Upper lobe of left lung (tissue), 6 donors: ENCODE results near the gene RXYLT1. TPM values are rescaled to one million over a fixed set of nuclear protein-coding genes. Genes with fewer than 3 reads are reported as not detected.
A peak's percentile ranks its signal among the peaks of the same experiment; 100 is the strongest.
"Not testable (repeated sequence)": the region's sequence is repeated elsewhere in the genome, so short reads cannot be mapped to it uniquely, and the experiment has no call there.

Experiments
- ATAC-seq, 2 donors: fragments of 200-7000 bp; cut with Tn5 transposase; one replicate each; pipeline ENCODE4 v1.9.1; 2022; ENCODE audit warnings: mild to moderate bottlenecking in 2 of 2, moderate library complexity in 2 of 2; ENCODE audit not compliant: low FRiP score in 2 of 2
- DNase-seq, 2 donors: peaks; one replicate each; pipeline ENCODE4 v3.0.0-alpha.2; 2019 to 2020
- H3K27ac ChIP-seq, 4 donors: fragments of 200-600 bp; sonication (generic); one replicate each; pipeline ENCODE4 v1.5.1; 2016 to 2019
- H3K27me3 ChIP-seq, 4 donors: fragments of 200-600 bp; sonication (generic); one replicate each; pipeline ENCODE4 v1.5.1; 2017 to 2019
- H3K36me3 ChIP-seq, 4 donors: fragments of 200-600 bp; sonication (generic); one replicate each; pipeline ENCODE4 v1.5.1; 2016 to 2019
- H3K4me1 ChIP-seq, 4 donors: fragments of 200-600 bp; sonication (generic); one replicate each; pipeline ENCODE4 v1.5.1; 2018 to 2019
- H3K4me3 ChIP-seq, 4 donors: fragments of 200-600 bp; sonication (generic); one replicate each; pipeline ENCODE4 v1.5.1; 2017 to 2019; ENCODE audit warnings: mild to moderate bottlenecking in 2 of 4, moderate library complexity in 1 of 4
- H3K9me3 ChIP-seq, 4 donors: fragments of 200-600 bp; sonication (generic); one replicate each; pipeline ENCODE4 v1.5.1; 2018 to 2019
- EP300 ChIP-seq, 4 donors: sonication (generic); formaldehyde crosslinking; IDR thresholded peaks; one replicate each; pipeline ENCODE4 v1.5.1; 2017; ENCODE audit warnings: antibody characterized with exemption in 4 of 4, control low read depth in 2 of 4
- POLR2A ChIP-seq, 4 donors: fragments of 450-650 bp; IDR thresholded peaks; one replicate each; pipeline ENCODE4 v1.5.1; 2016 to 2017; ENCODE audit warnings: antibody characterized with exemption in 4 of 4, mild to moderate bottlenecking in 2 of 4
- POLR2AphosphoS5 ChIP-seq, 2 donors: sonication (generic); formaldehyde crosslinking; IDR thresholded peaks; one replicate each; pipeline ENCODE4 v1.5.1; 2017; ENCODE audit warnings: antibody characterized with exemption in 2 of 2
- WGBS, 2 donors: methylation state at CpG; one replicate each; pipeline ENCODE4 v1.1.5; 2017 to 2018; 5-methylcytosine and 5-hydroxymethylcytosine counted together
- total RNA-seq, 6 donors: library from RNA; depleted of rRNA in 4 of 6; stranded (reverse); fragments of >200 nt in 4 of 6; gene quantifications; one replicate each; pipeline versions ENCODE4 v1.1.0 to v1.2.1, GENCODE V29; 2016 to 2021
- TF ChIP-seq, protein P1 (sequence below), 6 experiments: fragments of 450-650 bp in 4 of 6; fragments of 200-600 bp in 2 of 6; sonication (generic) in 2 of 6; IDR thresholded peaks; one replicate each; pipeline ENCODE4 v1.5.1; 2016 to 2019; ENCODE audit warnings: antibody characterized with exemption in 6 of 6
- donor health status: DM: no; HTN: no; CAD: no; lungs with moderate emphysema.
- donor health status: DM: no; HTN: yes; CAD: no; lungs with severe emphysema.

RXYLT1 gene
- total RNA-seq, 6 donors from 2014 or later, result 5.2 to 15.4 (median 12.6) TPM

- H3K36me3 ChIP-seq, result no peaks in the 10 kb centered on the region
- WGBS, 2 donors, result 79 to 89% methylated on average over 2 of the region's 2 CpGs
- H3K4me1 ChIP-seq, result no peaks in the 10 kb centered on the region
Measured at GRCh38 chr12:63836046-63836445, 56.3 kb downstream of the RXYLT1 start.

GRCh38 chr12:63836936-63837335 lies 57.2 kb downstream of the RXYLT1 start:
- DNase-seq (no peak), ATAC-seq (no peak)
- Histone ChIP-seq H3K4me3 (no peak overlapping the region), H3K36me3 (no peaks in the 10 kb centered on the region), H3K27me3 (no peaks in the 10 kb centered on the region), H3K27ac (no peak overlapping the region), H3K9me3 (no peaks in the 10 kb centered on the region), H3K4me1 (no peaks in the 10 kb centered on the region)
- 80 to 85% methylated on average over 3 of the region's 3 CpGs for WGBS, 2 donors
- no peak for TF ChIP-seq POLR2A (IDR thresholded peaks at IDR 0.05)
- TF ChIP-seq EP300 (IDR thresholded peaks at IDR 0.05), result no peak
- TF ChIP-seq POLR2AphosphoS5 (IDR thresholded peaks at IDR 0.05), result no peak

More at GRCh38 chr12:63836046-63836445, 56.3 kb downstream of the RXYLT1 start:
- no peak for ATAC-seq
- Histone ChIP-seq H3K4me3 (no peak overlapping the region), H3K9me3 (no peaks in the 10 kb centered on the region), H3K27me3 (no peaks in the 10 kb centered on the region), H3K27ac (no peak overlapping the region)
- no peak for TF ChIP-seq POLR2A (IDR thresholded peaks at IDR 0.05)
- no peak for TF ChIP-seq EP300 (IDR thresholded peaks at IDR 0.05)
- no peak for DNase-seq

GRCh38 chr12:63838411-63838810 lies 58.7 kb downstream of the RXYLT1 start:
- ATAC-seq (no peak), DNase-seq (no peak)
- Histone ChIP-seq H3K27ac (no peak overlapping the region), H3K4me1 (peaks cover 0 to 6% (median 4%) of the 10 kb centered on the region in 4 donors), H3K36me3 (no peaks in the 10 kb centered on the region), H3K27me3 (no peaks in the 10 kb centered on the region), H3K9me3 (no peaks in the 10 kb centered on the region), H3K4me3 (no peak overlapping the region)
- TF ChIP-seq POLR2A (IDR thresholded peaks at IDR 0.05) (no peak), EP300 (IDR thresholded peaks at IDR 0.05) (no peak)
- TF ChIP-seq, protein P1, sequence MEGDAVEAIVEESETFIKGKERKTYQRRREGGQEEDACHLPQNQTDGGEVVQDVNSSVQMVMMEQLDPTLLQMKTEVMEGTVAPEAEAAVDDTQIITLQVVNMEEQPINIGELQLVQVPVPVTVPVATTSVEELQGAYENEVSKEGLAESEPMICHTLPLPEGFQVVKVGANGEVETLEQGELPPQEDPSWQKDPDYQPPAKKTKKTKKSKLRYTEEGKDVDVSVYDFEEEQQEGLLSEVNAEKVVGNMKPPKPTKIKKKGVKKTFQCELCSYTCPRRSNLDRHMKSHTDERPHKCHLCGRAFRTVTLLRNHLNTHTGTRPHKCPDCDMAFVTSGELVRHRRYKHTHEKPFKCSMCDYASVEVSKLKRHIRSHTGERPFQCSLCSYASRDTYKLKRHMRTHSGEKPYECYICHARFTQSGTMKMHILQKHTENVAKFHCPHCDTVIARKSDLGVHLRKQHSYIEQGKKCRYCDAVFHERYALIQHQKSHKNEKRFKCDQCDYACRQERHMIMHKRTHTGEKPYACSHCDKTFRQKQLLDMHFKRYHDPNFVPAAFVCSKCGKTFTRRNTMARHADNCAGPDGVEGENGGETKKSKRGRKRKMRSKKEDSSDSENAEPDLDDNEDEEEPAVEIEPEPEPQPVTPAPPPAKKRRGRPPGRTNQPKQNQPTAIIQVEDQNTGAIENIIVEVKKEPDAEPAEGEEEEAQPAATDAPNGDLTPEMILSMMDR (IDR thresholded peaks at IDR 0.05), result no peak
- 93 to 96% methylated on average over 9 of the region's 9 CpGs for WGBS, 2 donors

DNA sequence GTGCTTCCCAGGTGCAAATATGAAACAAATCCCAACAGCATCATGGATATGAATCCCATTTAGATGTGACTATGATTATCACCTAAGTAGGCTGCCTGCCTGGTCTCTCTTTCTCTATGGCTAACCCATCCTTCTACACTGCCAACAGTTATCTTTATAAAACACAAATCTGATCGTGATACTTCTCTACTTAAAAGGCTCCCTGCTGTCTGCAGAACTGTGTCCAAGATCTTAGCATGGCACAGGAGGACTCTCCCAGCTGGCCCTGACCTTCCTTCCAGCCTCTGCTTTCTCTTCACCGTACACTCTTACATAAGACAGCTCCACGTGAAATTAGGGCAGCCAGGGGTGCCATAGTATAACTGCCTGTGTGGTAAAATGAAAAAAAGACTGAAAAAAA lies 61.3 kb downstream of the RXYLT1 start:
- Histone ChIP-seq H3K36me3 (no peaks in the 10 kb centered on the region), H3K27ac (no peak overlapping the region), H3K4me3 (no peak overlapping the region), H3K4me1 (peaks cover 0 to 9% (median 5%) of the 10 kb centered on the region in 4 donors), H3K27me3 (no peaks in the 10 kb centered on the region), H3K9me3 (no peaks in the 10 kb centered on the region)
- no peak for TF ChIP-seq EP300 (IDR thresholded peaks at IDR 0.05)
- TF ChIP-seq POLR2A (IDR thresholded peaks at IDR 0.05), result no peak
- TF ChIP-seq, protein P1 (IDR thresholded peaks at IDR 0.05), result no peak
- TF ChIP-seq POLR2AphosphoS5 (IDR thresholded peaks at IDR 0.05), result no peak
- no peak for DNase-seq
- WGBS, 2 donors, result 55 to 57% methylated on average over 3 of the region's 3 CpGs
- no peak for ATAC-seq

DNA sequence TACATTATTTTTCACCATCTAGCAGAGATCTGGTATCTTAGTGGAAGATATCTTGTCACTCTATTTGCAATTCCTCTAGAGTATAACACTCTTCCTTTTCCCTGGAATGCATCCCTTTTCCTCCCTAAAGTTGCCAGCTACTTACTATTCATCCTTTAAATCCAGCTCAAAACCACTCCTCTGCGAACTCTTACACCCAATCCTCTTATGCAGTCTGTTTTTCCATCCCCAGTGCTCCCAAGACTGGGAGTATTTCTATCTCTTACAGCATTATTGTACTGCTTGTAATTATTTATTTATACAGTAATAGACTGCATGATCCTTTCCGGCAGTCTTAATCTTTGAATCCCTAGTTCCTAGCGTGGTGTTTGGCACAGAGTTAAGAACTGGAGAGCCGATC lies 61.9 kb downstream of the RXYLT1 start:
- Histone ChIP-seq H3K9me3 (no peaks in the 10 kb centered on the region), H3K4me3 (no peak overlapping the region), H3K4me1 (peaks cover 1 to 9% (median 5%) of the 10 kb centered on the region in 4 donors), H3K27me3 (no peaks in the 10 kb centered on the region), H3K36me3 (no peaks in the 10 kb centered on the region), H3K27ac (no peak overlapping the region)
- no peak for TF ChIP-seq POLR2AphosphoS5 (IDR thresholded peaks at IDR 0.05)
- no peak for TF ChIP-seq POLR2A (IDR thresholded peaks at IDR 0.05)
- TF ChIP-seq EP300 (IDR thresholded peaks at IDR 0.05), result no peak
- TF ChIP-seq, protein P1 (IDR thresholded peaks at IDR 0.05), result no peak
- WGBS, 2 donors, result 58 to 60% methylated on average over 4 of the region's 4 CpGs
- DNase-seq, result no peak
- ATAC-seq, result no peak

- peak overlapping the region in 1 of 4 donors; percentile 88 for H3K27ac ChIP-seq
- not testable (repeated sequence) for H3K9me3 ChIP-seq, H3K4me1 ChIP-seq, H3K36me3 ChIP-seq, H3K27me3 ChIP-seq, DNase-seq, ATAC-seq
- H3K4me3 ChIP-seq, result peak overlapping the region in 1 of 4 donors; percentile 80
- 94 to 96% methylated on average over 17 of the region's 17 CpGs for WGBS, 2 donors
Measured at GRCh38 chr12:63842750-63843149, 63.0 kb downstream of the RXYLT1 start.
